Stimulated activated CD4-positive, alpha-beta T cell treated with anti-CD3 and anti-CD28 coated beads, Interleukin-15, amount 100 ng/mL, for 24 hours (primary cell): ENCODE measurements around the gene PVRIG.
"Not testable (repeated sequence)": the region's sequence is repeated elsewhere in the genome, so short reads cannot be mapped to it uniquely, and the experiment has no call there.

Source experiments
- DNase-seq: peaks from one replicate; pipeline ENCODE4 v3.0.0-alpha.2; 2020

The PVRIG gene

GRCh38 chr7:100219801-100220585 lies at the start of gene PVRIG:
PVRIG (plus strand) TSS chr7:100219949; CDS start chr7:100219971, 22 bp downstream.
- peak; percentile 52 for DNase-seq

GRCh38 chr7:100170101-100170897 lies 49.5 kb upstream of the PVRIG start:
- no peak for DNase-seq

GRCh38 chr7:100171087-100171681 lies 48.6 kb upstream of the PVRIG start:
- peak; percentile 45 for DNase-seq

GRCh38 chr7:100171840-100172239 lies 47.9 kb upstream of the PVRIG start:
- DNase-seq: no peak

GRCh38 chr7:100173806-100174495 lies 45.8 kb upstream of the PVRIG start:
- no peak for DNase-seq

- DNase-seq: no peak
These were observed 45.2 kb upstream of the PVRIG start for GRCh38 chr7:100174582-100174981.

- DNase-seq: no peak
These were observed 44.3 kb upstream of the PVRIG start for GRCh38 chr7:100175296-100175935.

- DNase-seq: no peak
These were observed 43.4 kb upstream of the PVRIG start for GRCh38 chr7:100176096-100177044.

- DNase-seq: peak; percentile 98
These were observed 42.4 kb upstream of the PVRIG start, which contains the start of the genes GPC2 and STAG3 for GRCh38 chr7:100177045-100178001. GPC2 (minus strand) TSS chr7:100177381; CDS start chr7:100177199, 182 bp downstream. STAG3 (plus strand) TSS chr7:100177918; CDS start chr7:100180557, 2,639 bp downstream.

- not testable (repeated sequence) for DNase-seq
These were observed 39.7 kb upstream of the PVRIG start for GRCh38 chr7:100180084-100180483.

- DNase-seq: not testable (repeated sequence)
These were observed 37.1 kb upstream of the PVRIG start for GRCh38 chr7:100182616-100183015.

- not testable (repeated sequence) for DNase-seq
These were observed 36.7 kb upstream of the PVRIG start for GRCh38 chr7:100183090-100183489.

- DNase-seq: no peak
These were observed 34.0 kb upstream of the PVRIG start for GRCh38 chr7:100185726-100186125.

GRCh38 chr7:100189061-100189460 lies 30.7 kb upstream of the PVRIG start:
- DNase-seq: no peak

- DNase-seq: no peak
These were observed 29.6 kb upstream of the PVRIG start for GRCh38 chr7:100190048-100190711.

GRCh38 chr7:100191775-100192174 lies 28.0 kb upstream of the PVRIG start:
- DNase-seq: no peak

GRCh38 chr7:100192281-100192862 lies 27.4 kb upstream of the PVRIG start:
- not testable (repeated sequence) for DNase-seq

GRCh38 chr7:100192969-100193368 lies 26.8 kb upstream of the PVRIG start:
- no peak for DNase-seq

GRCh38 chr7:100195222-100195621 lies 24.5 kb upstream of the PVRIG start:
- no peak for DNase-seq
